Superior temporal gyrus (tissue), 1 donor: Measurements from ENCODE around the gene PACS1.

ENCODE experiments used
- DNase-seq: peaks from one replicate; pipeline ENCODE4 v3.0.0-alpha.2; 2016; ENCODE audit errors: extremely low spot score

The PACS1 gene

GRCh38 chr11:66290330-66290621 lies 220.2 kb downstream of the PACS1 start:
- DNase-seq, result no peak

GRCh38 chr11:66291303-66291705 lies 221.2 kb downstream of the PACS1 start:
- no peak for DNase-seq

GRCh38 chr11:66291706-66292542 lies 221.9 kb downstream of the PACS1 start, which contains the start of gene TMEM151A:
TSS of gene TMEM151A (plus strand) at chr11:66291894. CDS start at chr11:66292014, 120 bp downstream.
- no peak for DNase-seq

DNA sequence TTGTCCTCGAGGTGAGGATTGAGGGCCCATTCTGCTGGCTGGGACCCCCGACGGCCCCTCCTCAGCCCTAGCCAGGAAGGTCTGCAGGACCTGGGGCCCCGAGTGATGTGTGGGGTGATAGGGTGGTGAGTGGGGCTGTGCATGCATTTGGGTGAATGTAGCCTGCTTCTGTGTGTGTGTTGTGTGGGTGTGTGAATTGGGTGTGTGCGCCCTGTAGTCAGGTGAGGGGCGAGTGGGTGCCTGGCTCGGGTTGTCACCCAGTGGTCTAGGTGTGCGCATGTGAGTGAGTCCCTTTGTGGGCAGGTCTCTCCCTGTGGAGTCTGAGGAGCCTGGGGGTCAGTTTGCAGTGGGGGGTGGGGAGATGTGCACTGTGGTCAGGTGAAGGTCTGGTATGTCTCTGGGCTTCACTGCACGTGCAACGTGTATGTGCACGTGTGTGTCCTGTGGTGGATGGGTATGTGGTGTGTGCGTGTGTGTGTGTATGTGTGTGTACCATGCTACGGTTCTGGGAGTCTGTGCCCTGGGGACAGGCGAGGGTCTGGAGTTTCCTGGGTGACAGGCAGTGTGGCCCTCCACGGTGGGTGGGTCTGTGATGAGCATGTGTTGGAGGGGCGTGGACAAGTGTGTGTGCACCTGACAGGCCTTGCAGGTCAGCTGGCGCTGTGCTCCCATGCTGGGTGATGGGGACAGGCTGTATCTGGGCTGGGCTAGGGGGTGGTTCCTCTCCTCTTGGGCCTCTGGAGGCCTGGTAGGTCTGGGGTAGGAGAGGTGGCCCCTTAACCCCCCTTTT lies 222.7 kb downstream of the PACS1 start:
- no peak for DNase-seq

DNA sequence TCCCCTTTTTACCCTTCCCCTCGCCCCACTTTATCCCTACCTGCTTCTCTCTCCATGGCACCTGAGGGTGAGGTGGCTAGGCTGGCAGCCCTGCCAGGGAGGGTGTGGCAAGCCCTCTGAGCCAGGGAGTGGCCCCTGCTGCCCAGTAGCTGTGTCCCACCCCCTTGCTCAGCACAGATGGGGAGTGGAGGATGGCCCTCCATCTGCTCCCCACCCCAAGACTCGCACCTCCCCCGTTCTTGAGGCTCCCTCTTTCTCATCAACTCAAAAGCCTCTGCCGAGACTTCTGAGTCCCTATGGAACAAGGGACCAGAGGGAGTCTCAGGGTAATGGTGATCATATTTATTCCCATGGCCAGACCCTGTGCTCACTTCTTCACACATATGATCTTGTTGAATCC lies 223.3 kb downstream of the PACS1 start:
- no peak for DNase-seq

DNA sequence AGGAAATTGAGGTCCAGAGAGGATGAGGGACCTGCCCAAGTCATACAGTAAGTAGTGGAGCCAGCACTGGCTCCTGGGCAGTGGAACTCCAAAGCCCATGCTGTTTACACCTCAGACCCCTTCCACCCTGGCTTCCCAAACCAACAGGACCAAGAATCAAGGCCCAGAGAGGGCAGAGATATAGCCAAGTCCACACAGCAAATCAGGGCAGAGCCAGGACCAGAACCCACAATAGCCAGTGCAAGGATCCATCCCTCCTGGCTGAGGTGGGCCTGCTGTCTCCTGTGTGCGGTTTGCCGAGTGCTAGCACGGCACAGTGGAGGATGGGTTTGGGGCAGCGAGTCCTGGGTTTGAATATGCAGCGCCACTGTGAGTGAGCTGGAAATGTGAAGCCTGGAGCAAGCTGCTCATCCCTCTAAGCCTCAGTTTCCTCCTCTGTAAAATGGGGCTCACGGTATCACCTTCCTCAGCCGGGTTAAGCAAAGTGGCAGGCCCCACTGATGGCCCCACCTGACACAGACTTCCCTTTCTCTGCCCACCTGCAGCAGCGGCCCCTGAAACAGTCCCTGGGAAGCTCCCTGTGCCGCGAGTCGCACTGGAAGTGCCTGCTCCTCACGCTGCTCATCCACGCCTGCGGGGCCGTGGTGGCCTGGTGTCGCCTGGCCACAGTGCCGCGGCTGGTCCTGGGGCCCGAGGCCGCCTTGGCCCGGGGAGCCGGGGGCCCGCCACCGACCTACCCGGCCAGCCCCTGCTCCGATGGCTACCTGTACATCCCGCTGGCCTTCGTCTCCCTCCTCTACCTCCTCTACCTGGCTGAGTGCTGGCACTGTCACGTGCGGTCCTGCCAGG lies 223.9 kb downstream of the PACS1 start:
- no peak for DNase-seq
